Ramos (cell line): ENCODE measurements around the gene CRCP.

Experiments
- in situ Hi-C: fragments of 300-500 bp; cut with MboI; formaldehyde crosslinking; loops from one replicate; pipeline ENCODE4 v1.14.3; 2022; ENCODE audit warnings: low sequenced_read_pairs; ENCODE audit not compliant: unreplicated experiment

CRCP gene

GRCh38 chr7:66186991-66187390, 72.3 kb downstream of the CRCP start:
- in situ Hi-C loops: no loop called here

DNA sequence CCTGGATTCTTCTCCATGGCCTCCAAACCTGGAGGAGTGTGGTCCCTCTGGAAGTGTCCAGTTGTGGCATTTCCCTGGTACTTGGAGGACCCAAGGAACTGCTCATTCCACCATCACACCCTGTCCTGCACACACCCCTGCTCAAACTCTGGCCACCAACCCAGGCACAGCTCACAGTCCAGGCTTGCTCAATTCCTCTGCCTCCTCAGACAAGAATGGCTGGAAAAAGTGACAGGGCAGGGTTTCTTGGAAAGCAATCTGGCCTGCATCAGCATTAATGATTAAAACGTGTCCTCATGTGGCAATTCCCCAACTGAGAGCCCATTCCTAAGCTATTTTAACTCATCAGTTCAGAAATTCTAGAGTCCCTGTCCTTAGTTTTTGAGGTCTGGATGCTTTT, 73.3 kb downstream of the CRCP start:
- in situ Hi-C loops: no loop called here

DNA sequence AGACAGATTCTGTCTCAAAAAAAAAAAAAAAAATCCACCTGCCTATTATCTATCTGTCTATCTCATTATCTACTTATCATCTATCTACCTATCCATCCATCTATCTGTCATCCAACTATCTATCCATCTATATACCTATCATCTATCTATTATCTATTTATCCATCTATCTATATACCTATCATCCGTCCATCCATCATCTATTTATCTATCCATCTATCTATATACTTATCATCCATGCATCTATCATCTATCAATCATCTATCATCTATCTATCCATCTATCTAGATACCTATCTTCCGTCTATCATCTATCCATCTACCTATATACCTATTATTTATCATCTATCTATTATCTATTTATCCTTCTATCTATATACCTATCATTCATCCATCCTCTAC, 74.0 kb downstream of the CRCP start:
- in situ Hi-C loops: no loop called here

GRCh38 chr7:66189695-66190503, 75.3 kb downstream of the CRCP start:
- in situ Hi-C loops: no loop called here

GRCh38 chr7:66190504-66190857, 75.8 kb downstream of the CRCP start:
- in situ Hi-C loops: no loop called here

DNA sequence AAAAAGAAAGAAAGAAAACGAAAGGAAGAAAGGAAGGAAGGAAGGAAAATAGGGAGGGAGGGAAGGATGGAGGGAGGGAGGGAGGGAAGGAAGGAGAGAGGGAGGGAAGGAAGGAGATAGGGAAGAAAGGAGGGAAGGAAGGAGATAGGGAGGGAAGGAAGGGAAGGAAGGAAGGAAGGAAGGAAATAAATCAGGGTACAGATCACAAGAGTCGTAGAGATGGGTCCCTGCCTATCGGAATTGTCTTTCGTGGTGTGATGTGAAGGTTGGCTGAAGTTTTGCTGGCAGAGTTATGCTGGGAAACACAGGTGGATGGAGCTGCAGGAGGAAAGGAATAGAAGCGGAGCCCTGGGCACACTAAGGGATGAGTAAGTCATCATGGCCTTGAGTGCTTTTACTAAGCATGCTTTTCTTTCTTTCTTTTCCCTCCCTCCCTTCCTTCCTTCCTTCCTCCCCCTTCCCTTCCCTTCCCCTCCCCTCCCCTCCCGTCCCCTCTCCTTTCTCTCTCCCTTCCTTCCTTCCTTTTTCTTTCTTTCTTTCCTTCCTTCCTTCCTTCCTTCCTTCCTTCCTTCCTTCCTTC, 78.6 kb downstream of the CRCP start:
- in situ Hi-C loops: no loop called here

DNA sequence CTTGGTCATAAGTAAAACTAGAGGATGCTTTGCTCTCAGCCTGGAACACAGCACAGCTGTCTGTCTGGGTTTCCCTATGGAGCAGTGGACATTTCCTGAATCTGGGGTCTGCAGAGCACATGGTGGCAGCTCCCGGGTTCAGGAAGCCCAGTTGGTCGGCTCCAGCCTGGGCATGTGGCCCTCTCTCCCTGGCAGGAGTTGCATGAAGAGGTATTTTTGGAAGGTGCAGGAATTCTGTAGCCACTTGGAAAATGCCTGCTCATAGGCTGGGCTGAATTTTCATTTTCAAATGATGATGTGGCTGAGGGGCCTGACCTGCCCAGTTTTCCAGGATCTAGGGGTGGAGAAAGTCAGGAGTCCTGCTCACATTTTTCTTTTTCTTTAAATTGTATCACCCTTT, 83.8 kb downstream of the CRCP start:
- in situ Hi-C loops: no loop called here

DNA sequence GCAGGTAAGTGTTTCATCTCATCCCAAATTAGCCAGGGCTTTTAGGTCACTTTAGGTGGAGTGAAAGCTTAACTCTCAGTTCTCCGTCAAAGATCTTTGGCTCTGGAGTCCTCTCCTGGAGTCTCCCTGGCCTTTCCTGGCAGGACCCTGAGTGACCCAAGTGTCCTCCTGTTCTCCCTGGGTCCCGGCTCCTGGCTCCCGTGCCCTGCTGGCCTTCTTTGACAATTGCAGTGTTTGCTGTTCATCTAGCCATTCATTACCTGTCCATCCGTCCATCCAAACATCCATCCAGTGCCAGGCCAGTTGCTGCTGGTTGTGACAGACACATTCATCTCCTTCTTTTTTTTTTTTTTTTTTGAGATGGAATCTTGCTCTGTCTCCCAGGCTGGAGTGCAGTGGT, 84.3 kb downstream of the CRCP start:
- in situ Hi-C loops: no loop called here

- in situ Hi-C loops: no loop called here
Measured at GRCh38 chr7:66202441-66202840, 87.8 kb downstream of the CRCP start.
